H1 (cell line): ENCODE measurements around the gene DYNLT5. TPM values are rescaled to one million over a fixed set of nuclear protein-coding genes. Genes with fewer than 3 reads are reported as not detected.

ENCODE experiments used
- BCL11A ChIP-seq, 2 experiments: IDR thresholded peaks; one replicate each; pipeline ENCODE4 v1.6.1; 2011; ENCODE audit warnings: low read depth in 2 of 2, low read length in 2 of 2, mild to moderate bottlenecking in 2 of 2
- CHD7 ChIP-seq: fragments of 300-600 bp; sonication (generic); IDR thresholded peaks from 2 replicates; pipeline ENCODE4 v1.7.1; 2012; ENCODE audit warnings: low read length, moderate library complexity, mild to moderate bottlenecking, inconsistent platforms; ENCODE audit not compliant: insufficient replicate concordance
- CREB1 ChIP-seq: IDR thresholded peaks from 2 replicates; pipeline ENCODE4 v1.6.1; 2012; ENCODE audit warnings: inconsistent platforms
- E2F6 ChIP-seq: IDR thresholded peaks from 2 replicates; pipeline ENCODE4 v1.6.1; 2012; ENCODE audit warnings: inconsistent platforms
- POLR2AphosphoS5 ChIP-seq: IDR thresholded peaks from 2 replicates; pipeline ENCODE4 v1.6.1; 2011; ENCODE audit warnings: low read depth, low read length
- RAD21 ChIP-seq, 2 experiments: IDR thresholded peaks in 1 of 2; conservative IDR thresholded peaks in 1 of 2; 2 replicates each; pipeline ENCODE4 v1.6.1; 2011; ENCODE audit warnings: low read depth in 2 of 2, low read length in 2 of 2, improper control_type of control experiment in 1 of 2, inconsistent platforms in 1 of 2, mild to moderate bottlenecking in 1 of 2, moderate library complexity in 1 of 2
- TCF12 ChIP-seq: IDR thresholded peaks from 2 replicates; pipeline ENCODE4 v1.6.1; 2011; ENCODE audit warnings: low read depth, mild to moderate bottlenecking, low read length
- polyA plus RNA-seq, 7 experiments: library from polyadenylated mRNA; depleted of rRNA in 3 of 7; stranded (reverse) in 5 of 7; unstranded in 2 of 7; fragments of >200 nt in 5 of 7; fragments of 200-250 nt in 2 of 7; gene quantifications; 1 replicate in 5 of 7; 2 replicates in 1 of 7; 4 replicates in 1 of 7; pipeline versions ENCODE4 v1.2.1 to v1.2.3, GENCODE V29; 2011 to 2013; ENCODE audit warnings: missing spikeins in 2 of 7, mixed read lengths in 2 of 7
- total RNA-seq: library from RNA; stranded (reverse); fragmentation: NEBNext Ultra II Directional; extraction: Animal tissue kit (Norgen Biotek cat#: 25700); gene quantifications from 2 replicates; pipeline ENCODE4 v1.2.1, GENCODE V29; 2021

Gene DYNLT5
- total and polyA plus RNA-seq, 2 of the 8 experiments (the other 6 are each of a cell fraction or from before 2014, with no cell fraction given), result 0.93 to 1.5 TPM

GRCh38 chr1:66739401-66740157 lies 12.7 kb upstream of the DYNLT5 start (continued):
- TF ChIP-seq CHD7, result no peak
- TF ChIP-seq BCL11A (IDR thresholded peaks at IDR 0.05; ENCODE audit: low read depth in 2 of 2, low read length in 2 of 2), result no peak
- TF ChIP-seq RAD21 (IDR thresholded peaks at IDR 0.05 in 1 of 2, conservative IDR thresholded peaks at IDR 0.05 in 1 of 2; ENCODE audit: low read depth in 2 of 2, low read length in 2 of 2), result no peak
- TF ChIP-seq CREB1, result no peak
- no peak for TF ChIP-seq E2F6
- no peak for TF ChIP-seq POLR2AphosphoS5
- TF ChIP-seq TCF12, result no peak
